ENCODE data around the gene IFI27L1.

IFI27L1 gene

DNA sequence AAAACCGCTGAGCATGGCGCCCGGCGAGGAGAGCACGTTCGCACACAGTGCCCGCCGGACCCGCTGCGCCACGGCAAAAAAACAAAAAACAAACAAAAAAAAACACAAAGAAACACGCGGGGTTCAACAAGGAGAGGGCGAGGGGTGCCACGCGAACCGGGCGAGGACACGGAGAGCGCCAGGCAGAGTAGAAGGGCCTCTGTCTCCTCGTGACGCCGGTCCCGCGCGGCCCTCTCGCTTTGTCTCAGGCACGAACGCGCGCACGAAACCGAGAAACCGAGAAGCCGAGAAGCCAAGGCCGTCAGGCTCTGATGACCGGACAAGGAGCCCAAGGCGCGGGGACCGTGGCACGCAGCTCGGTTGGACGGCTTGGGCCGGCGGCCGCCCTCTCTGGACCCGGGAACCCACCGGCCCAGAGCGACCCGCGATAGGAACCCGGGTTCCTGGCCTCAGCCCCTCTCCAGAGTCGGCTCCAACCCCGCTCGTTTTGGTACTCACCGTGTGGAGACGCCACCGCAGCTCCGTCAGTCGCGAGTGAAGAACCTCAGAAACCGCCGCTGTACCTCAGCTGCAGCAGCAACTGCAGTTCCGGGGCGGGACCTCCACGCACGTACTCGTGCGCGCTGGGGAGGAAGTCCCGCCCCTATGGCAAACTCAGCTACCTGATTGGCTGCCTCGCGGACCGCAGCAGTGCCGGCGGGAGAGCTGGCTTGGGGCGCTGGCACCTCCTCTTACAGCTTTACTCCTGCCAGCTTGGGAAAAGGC, at the start of gene IFI27L1, which contains the start of gene DDX24:
TSS of gene IFI27L1 (plus strand) at position 690 of the 765 bp plus-strand sequence. CDS start 15,628 bp downstream, outside the sequence.
TSS of gene DDX24 (minus strand) at position 582 of the 765 bp plus-strand sequence. CDS start 1,460 bp downstream, outside the sequence.
- DNase-seq (ENCODE audit: low read depth): peak; percentile 87

DNA sequence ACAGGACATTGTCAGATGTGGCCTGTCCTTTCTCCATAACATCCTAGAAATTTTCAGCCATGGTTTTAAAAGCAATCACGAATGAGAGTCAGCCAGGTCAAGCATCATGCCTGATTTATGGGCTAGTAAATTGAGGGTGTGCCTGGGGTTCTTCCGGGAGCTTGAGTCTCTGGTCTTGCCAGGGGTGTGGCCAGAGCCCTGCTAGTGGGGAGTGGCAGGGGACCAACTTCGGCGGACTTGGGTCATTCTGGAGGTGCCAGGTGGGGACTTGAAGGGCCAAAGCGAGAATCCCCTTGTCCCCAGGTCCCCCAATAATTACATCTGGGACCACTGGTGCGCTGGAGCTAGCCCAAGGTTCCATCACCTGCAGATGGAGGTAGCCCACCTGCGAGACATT, 49.2 kb upstream of the IFI27L1 start:
- DNase-seq (ENCODE audit: low read depth): no peak

GRCh38 chr14:94034886-94035285, 46.2 kb upstream of the IFI27L1 start:
- DNase-seq (ENCODE audit: low read depth): no peak

DNA sequence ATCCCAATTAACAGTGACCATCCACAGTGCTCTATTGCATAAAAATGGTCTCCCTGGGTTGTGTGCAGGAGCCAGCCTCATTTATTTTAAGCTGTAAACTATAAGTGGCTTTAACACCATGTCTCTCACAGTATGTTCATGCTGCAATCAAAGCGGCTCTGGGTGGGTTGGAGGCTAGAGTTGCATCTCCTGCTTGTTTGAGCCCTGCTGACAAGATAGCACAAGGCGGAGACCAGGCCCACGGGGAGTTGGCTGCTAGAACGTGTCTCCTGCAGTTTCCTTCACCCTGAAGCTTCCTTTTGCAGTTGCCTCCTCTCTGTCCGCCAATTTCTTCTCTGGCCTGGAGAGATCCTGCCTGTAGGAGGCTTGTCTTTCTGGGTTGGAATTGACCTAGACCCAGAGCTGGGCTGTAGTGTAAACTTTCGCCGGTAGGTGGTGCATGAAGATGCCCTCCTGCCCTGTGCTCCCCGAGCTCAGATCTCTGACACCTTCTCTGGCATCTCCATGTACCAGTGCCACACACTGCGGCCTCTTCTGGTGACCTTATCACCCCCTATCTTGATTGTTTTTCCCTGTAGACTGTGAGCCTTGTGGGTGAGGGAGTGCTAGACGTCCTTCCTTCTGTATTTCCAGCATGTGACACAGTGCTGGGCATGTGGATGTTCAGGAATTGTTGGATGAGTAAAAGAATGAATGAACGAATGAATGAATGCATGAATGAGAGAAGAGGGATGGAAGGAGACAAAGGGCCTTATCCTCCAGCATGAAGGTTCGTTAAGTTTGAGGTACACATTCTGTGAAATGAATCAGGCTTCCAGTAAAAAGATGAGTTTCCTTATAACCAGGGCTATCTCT, 44.6 kb upstream of the IFI27L1 start:
- peak; percentile 47 for DNase-seq (ENCODE audit: low read depth)

DNA sequence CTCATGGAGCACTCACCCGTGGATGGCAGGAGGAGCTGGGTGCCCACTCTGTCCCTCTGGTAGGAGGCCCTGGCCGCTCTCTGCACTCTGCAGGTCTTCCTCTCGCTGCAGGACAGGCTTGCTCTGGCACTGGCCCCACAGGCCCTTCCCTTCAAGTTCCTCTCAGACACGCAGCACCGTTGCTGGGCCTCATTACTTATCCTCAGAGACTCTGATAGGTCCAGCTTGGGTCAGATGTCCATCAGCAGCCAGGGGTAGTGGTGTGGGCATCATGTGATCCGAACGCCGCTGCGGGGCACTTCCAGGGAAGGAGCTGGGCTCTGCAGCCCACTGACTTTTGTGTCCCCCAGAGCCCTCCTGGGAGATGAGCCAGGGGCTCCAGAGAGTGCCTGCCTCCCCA, 43.2 kb upstream of the IFI27L1 start:
- no peak for DNase-seq (ENCODE audit: low read depth)

DNA sequence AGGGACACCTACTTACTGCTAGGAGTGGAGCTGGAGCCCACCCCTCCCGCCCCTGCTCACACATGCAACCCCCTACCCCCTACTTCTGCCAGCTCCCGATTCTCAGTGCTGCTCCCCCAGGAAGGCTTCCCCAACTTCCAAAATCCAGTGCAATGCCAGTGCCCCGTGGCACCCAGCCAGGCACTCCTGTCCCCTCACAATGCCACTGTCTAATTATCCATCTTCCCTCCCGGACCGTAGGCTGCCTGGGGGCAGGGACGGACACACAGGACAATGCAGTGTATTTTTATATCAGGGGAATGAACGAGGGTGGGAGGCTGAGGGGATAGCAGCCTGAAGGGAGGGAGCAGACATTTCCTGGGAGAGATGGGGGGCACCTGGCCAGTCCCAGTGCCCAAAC, 42.6 kb upstream of the IFI27L1 start:
- DNase-seq (ENCODE audit: low read depth): no peak

DNA sequence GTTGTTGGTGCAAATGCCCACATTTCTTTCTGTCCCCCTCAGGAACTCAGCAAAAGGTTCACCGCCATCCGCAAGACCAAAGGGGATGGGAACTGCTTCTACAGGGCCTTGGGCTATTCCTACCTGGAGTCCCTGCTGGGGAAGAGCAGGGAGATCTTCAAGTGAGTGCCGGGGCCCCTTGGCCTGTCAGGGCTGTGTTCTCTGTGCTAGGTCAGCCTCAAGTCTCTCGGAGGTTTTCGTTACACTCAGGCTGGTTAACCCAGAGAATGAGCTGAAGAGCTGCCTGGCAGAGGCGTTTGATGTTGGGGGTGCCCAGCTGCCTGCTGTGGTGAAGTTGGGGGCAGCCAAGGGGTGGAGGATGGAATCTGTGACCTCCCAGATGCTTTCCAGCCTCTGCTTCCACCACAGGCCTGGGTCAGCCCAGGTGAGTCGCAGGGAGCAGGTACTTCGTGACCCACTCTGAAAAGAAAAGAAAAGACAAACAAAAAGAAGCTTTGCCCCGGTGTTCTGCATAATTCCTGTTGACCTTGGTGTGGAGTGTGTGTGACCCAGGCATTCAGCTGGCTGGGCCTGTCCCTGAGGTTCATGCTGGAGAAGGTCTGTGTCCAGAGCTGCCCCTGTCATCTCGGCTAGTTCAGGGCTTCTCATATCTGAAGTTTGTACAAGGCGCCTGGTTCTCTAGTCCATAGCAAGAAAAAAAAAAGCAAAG, 42.0 kb upstream of the IFI27L1 start:
- DNase-seq (ENCODE audit: low read depth): no peak

DNA sequence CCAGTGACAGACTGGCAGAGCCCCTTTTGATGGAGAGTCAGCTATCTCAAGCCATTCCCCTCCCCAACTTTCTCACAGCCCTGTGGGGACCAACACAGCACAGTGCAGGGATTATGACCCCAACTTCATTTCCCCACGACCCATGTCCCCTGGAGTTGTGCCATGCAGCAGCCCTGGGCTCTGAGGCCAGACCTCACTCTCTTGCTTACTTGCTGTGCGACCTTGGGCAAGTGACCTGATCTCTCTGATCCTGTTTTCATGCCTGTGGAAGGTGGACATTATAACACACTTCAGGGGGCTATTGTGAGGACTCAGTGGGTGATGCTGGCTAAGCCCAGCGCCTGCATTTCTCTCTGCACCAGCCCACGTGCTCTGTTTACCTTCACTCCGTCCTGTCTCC, 40.9 kb upstream of the IFI27L1 start:
- no peak for DNase-seq (ENCODE audit: low read depth)

GRCh38 chr14:94040796-94041195, 40.3 kb upstream of the IFI27L1 start:
- DNase-seq (ENCODE audit: low read depth): no peak

GRCh38 chr14:94041551-94042346, 39.4 kb upstream of the IFI27L1 start:
- DNase-seq (ENCODE audit: low read depth): peak; percentile 58

DNA sequence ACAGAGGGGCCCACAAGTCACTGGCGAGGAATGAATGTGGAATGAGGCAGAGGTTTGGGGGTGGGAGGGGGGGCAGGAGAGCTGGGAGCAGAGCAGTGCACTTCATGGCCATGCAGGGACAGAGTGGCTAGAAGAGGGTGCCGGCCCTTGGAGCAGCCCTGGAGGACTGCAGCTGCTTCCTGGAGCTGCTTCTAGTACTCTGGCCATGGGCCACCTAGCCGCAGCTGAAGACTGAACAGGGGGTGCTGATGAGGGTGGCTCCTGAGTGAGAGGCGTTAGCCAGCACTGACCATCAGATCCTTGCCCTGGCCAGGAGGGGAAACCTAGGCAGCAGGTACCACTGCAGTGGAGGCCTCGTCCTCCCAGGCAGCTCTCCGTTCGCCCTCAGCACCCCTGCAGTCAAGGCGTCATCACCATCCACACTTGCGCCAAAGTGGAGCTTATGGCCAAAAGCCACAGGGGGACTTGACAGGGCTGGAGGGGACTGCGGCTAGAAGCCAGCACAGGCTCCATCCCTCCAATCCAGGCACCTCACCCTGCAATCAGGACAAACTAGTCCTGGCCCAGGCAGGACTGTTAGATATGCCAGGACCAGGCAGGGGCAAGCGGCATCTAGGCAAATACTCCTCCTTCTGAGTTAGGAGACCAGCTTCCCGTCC, 38.5 kb upstream of the IFI27L1 start:
- DNase-seq (ENCODE audit: low read depth): no peak

DNA sequence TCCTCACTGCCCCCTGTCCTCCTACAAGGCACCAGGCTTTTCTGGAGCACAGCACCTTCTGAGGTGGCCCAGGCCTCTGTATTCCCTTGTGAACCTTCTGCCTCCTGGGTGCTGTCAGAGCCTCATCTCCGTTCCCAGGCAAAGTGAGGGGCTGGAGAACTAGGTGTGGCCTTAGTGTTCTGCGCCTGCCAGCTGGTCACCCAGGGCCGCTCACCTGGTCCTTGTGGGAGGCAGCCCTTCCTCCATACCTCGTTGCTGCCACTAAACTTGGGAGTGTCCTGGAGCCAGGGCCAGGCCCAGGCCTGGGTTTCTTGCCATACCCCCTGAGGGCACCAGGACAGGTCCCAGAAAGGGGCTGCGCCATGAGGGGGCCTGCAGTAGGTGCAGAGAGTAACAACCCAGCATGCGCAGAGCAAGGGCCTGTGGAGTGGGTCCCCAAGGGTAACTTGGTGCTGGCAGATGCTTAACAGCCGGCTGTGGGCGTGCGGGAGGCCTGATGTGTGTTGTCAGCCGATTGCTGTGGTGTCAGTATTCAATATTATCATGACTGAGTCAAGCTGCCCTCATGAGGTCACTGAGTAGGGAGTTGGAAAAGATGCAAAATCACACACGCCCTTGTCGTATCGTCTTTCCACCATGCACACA, 37.9 kb upstream of the IFI27L1 start:
- DNase-seq (ENCODE audit: low read depth): peak; percentile 40

DNA sequence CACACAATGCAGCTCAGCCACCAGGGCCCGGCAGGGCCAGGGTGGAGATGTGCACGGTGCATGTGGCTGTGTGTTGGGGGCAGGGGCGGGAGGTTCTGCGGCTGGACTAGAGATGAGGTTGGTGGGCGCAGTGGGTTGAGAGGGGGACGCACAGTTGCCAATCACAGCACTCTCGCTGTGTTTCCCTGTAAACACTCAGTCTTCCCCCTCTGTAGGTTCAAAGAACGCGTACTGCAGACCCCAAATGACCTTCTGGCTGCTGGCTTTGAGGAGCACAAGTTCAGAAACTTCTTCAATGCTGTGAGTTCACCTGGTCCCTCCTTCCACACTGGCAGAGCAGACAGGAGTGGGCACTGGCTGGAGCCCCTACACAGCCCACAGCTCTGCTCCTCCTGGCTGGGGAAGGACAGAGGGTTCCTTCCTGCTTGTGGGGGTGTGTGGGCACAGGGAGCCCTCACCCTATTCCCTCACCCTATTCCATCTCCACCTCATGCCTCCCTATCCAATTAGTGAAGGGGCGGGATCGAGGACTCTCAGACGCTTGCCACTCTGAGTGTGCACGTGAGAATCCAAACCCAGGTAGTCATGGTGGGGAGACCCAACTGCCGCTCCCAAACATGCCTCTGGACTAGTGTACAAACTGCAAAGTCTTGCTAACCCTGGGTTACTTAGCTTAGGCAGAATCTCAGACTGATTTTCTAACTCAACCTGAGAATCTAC, 37.2 kb upstream of the IFI27L1 start:
- DNase-seq (ENCODE audit: low read depth): no peak

GRCh38 chr14:94044476-94045091, 36.5 kb upstream of the IFI27L1 start:
- DNase-seq (ENCODE audit: low read depth): no peak

GRCh38 chr14:94045101-94045500, 36.0 kb upstream of the IFI27L1 start:
- DNase-seq (ENCODE audit: low read depth): no peak

DNA sequence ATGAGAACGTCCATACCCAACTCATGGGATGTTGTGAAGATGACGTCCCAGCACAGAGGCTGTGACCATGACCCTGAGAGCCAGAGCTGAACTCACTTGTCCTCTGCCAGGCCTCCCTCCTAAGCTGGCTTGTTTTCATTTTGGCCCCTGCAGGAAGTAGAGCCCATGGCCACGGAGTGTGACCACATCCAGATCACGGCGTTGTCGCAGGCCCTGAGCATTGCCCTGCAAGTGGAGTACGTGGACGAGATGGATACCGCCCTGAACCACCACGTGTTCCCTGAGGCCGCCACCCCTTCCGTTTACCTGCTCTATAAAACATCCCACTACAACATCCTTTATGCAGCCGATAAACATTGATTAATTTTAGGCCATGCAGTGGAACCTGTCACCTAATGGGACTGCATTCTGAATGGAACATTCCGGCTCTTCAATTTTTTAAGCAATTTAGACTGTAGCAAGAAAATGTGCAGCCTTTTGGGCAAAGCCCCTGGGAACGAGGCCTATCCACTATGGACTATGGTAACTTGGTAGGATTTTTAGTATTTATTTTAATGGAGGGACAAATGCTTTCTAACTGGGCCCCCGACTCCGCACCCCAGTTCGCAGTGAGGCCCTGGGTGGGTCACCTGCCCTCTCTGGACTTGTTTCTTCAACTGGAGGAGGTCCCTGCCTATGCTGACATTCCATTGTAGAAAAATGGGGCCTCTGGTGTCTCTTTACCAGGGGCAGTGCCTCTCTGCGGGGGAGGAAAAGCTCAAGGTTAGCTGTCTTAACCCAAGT, 35.4 kb upstream of the IFI27L1 start:
- DNase-seq (ENCODE audit: low read depth): no peak

DNA sequence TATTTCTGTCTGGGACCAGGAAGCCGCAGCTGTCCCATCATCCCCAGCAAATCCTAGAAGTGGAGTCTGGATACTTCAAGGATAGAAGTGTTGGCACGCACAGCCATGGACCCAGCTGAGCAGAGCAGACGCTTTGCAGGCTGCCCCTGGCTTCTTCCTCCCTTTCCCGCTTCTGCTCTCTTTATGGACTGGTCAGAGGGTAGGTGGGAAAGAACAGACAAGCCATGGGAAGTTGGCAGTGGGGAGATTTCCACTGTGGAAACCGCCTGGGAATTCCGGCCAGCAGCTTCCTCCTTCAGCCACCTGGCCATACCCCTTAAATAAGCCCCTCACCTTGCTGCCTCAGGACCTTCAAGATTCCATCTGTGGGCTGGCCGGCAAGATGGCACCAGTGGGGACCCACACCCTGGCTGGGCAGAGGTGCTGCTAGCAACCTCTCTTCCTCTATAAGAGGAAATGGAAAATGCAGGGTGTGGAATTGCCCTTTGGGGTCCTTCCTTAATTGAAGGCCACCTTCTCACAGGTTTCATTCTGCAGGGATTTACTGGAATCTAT, 34.3 kb upstream of the IFI27L1 start:
- DNase-seq (ENCODE audit: low read depth): no peak

- DNase-seq (ENCODE audit: low read depth): no peak
Observed at GRCh38 chr14:94047581-94047980, 33.5 kb upstream of the IFI27L1 start.

All from stromal cell of bone marrow (primary cell).